Measurements from ENCODE around the gene SLC9A9. TPM values are rescaled to one million over a fixed set of nuclear protein-coding genes. Genes with fewer than 3 reads are reported as not detected.

The SLC9A9 gene
- total RNA-seq, 2 donors from 2014 or later: 23.6 to 31.0 TPM

DNA sequence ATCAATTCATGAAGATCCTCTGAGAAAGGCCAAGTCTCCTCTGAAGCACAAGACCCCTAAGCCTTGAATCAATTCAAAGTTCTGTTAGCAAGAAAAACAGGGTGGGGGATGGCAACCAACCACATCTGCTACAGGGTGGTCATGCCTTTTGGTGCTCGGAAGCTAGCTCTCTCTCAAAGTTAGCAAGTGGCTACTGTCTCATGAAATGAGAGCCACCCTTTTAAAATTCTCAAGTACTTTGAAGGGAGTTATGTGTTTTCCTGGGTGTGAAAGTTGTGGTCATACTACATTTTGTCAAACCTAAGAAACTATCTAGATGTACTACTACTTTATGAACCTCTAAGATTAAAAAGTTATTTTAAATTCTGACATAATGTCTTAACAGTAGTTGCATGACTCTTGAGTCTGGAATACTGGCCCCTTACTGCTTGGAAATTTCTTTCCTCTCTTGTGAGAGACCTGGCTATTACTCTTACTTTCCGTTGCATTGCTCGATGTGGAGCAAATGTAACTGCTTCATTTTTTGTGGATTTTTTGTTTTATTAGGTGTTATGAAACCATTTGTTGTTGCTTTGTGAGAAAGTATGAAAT lies 612.6 kb downstream of the SLC9A9 start:
- Histone ChIP-seq H3K4me3 (no peak overlapping the region), H3K36me3 (no peaks in the 10 kb centered on the region), H3K9me3 (no peaks in the 10 kb centered on the region), H3K4me1 (replicated peaks) (no peaks in the 10 kb centered on the region), H3K27ac (no peak overlapping the region), H3K27me3 (replicated peaks; ENCODE audit: insufficient read depth) (no peaks in the 10 kb centered on the region)
- no peak for DNase-seq (ENCODE audit: low spot score)
- WGBS: 95% methylated on average over 3 of the region's 3 CpGs
- intact Hi-C loops (cut with DNase I): no loop called here
- TF ChIP-seq POLR2A (IDR thresholded peaks at IDR 0.05) (no peak), POLR2AphosphoS5 (IDR thresholded peaks at IDR 0.05) (no peak)
- TF ChIP-seq, protein P1, sequence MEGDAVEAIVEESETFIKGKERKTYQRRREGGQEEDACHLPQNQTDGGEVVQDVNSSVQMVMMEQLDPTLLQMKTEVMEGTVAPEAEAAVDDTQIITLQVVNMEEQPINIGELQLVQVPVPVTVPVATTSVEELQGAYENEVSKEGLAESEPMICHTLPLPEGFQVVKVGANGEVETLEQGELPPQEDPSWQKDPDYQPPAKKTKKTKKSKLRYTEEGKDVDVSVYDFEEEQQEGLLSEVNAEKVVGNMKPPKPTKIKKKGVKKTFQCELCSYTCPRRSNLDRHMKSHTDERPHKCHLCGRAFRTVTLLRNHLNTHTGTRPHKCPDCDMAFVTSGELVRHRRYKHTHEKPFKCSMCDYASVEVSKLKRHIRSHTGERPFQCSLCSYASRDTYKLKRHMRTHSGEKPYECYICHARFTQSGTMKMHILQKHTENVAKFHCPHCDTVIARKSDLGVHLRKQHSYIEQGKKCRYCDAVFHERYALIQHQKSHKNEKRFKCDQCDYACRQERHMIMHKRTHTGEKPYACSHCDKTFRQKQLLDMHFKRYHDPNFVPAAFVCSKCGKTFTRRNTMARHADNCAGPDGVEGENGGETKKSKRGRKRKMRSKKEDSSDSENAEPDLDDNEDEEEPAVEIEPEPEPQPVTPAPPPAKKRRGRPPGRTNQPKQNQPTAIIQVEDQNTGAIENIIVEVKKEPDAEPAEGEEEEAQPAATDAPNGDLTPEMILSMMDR (IDR thresholded peaks at IDR 0.05): no peak

DNA sequence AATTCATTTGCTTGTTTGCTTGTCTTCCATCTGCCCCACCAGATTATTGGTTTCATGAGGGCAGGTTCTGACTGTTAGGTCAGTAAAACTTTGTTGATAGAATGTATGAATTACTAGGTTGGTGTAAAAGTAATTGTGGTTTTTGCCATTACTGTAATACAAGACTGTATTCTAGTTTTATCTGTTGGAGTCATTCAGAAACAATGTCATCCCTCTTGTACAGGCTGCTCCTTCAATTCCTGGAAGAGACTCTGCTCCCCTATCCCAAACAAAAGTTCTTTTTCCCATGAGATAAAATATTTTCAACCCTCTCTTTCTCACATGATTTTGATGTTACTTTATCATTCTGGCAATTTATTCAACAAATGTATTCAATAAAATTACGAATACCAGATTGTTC lies 613.7 kb downstream of the SLC9A9 start:
- Histone ChIP-seq H3K27ac (no peak overlapping the region), H3K4me3 (no peak overlapping the region), H3K36me3 (no peaks in the 10 kb centered on the region), H3K27me3 (replicated peaks; ENCODE audit: insufficient read depth) (no peaks in the 10 kb centered on the region), H3K4me1 (replicated peaks) (no peaks in the 10 kb centered on the region), H3K9me3 (no peaks in the 10 kb centered on the region)
- TF ChIP-seq POLR2A (IDR thresholded peaks at IDR 0.05): no peak
- TF ChIP-seq, protein P1 (IDR thresholded peaks at IDR 0.05): no peak
- no peak for TF ChIP-seq POLR2AphosphoS5 (IDR thresholded peaks at IDR 0.05)
- WGBS: 66% methylated on average over 1 of the region's 1 CpG
- intact Hi-C loops (cut with DNase I): no loop called here
- DNase-seq (ENCODE audit: low spot score): no peak

DNA sequence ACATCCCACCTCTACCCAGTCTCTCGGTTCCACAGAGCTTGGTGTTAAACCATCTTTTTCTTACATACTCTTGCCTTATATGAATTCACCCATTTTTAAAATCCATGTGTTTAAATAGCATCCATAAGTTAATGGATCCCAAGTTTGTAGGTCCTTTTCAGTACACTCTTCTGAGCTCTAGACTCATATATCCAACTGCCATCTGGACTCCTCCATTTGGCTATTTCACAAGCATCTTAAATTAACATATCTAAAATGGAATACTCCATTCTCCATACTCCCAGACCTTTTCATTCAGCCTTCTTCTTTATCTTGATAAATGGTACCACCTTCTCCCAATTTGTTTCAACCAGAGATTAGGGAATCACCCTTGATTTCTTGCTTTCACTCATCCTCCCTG lies 615.3 kb downstream of the SLC9A9 start:
- intact Hi-C loops (cut with DNase I): no loop called here
- no peak for DNase-seq (ENCODE audit: low spot score)
- WGBS: 91% methylated on average over 1 of the region's 1 CpG
- no peaks in the 10 kb centered on the region for H3K4me1 ChIP-seq (replicated peaks)
- no peaks in the 10 kb centered on the region for H3K36me3 ChIP-seq
- no peak overlapping the region for H3K4me3 ChIP-seq
- no peak overlapping the region for H3K27ac ChIP-seq
- no peaks in the 10 kb centered on the region for H3K27me3 ChIP-seq (replicated peaks; ENCODE audit: insufficient read depth)
- TF ChIP-seq, protein P1 (IDR thresholded peaks at IDR 0.05): no peak
- TF ChIP-seq POLR2A (IDR thresholded peaks at IDR 0.05) (no peak), POLR2AphosphoS5 (IDR thresholded peaks at IDR 0.05) (no peak)
- no peaks in the 10 kb centered on the region for H3K9me3 ChIP-seq

DNA sequence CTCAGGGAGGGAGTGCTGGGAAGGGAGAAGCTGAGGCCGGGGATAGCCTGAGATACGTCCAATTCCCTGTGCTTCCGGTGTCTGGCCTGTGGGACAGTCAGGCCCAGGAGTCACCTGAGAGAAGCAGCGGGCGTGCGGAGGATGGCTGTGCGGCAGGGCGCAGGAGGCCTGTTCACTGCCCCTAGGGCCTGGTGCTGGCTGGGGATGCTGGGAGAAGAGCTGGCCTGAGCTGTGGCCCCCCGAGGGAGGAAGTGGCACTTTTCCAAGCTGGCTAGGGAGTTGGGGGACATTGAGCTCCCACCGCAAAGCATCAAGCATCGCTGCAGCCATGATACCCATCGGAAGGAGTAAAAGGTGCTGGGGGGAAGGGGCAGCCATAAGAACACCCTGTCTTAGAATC lies 619.9 kb downstream of the SLC9A9 start:
- WGBS: 96% methylated on average over 12 of the region's 12 CpGs

More for the DNA sequence above, 619.9 kb downstream of the SLC9A9 start:
- intact Hi-C loops (cut with DNase I): no loop called here
- TF ChIP-seq POLR2A (IDR thresholded peaks at IDR 0.05) (no peak), POLR2AphosphoS5 (IDR thresholded peaks at IDR 0.05) (no peak)
- TF ChIP-seq, protein P1 (IDR thresholded peaks at IDR 0.05): no peak
- DNase-seq (ENCODE audit: low spot score): no peak
- Histone ChIP-seq H3K27ac (no peak overlapping the region), H3K36me3 (no peaks in the 10 kb centered on the region), H3K4me1 (replicated peaks) (no peaks in the 10 kb centered on the region), H3K9me3 (no peaks in the 10 kb centered on the region), H3K4me3 (no peak overlapping the region), H3K27me3 (replicated peaks; ENCODE audit: insufficient read depth) (no peaks in the 10 kb centered on the region)

Measured in prostate gland (tissue), 2 donors.